IMR-90 (cell line): ENCODE results near the gene LSG1. TPM values are rescaled to one million over a fixed set of nuclear protein-coding genes. Genes with fewer than 3 reads are reported as not detected.

Experiments used
- ATAC-seq: fragments of 200-7000 bp; cut with Tn5 transposase; 2 replicates; pipeline ENCODE4 v1.9.1; 2020; ENCODE audit warnings: low read depth, mild to moderate bottlenecking, moderate library complexity
- BruUV-seq: library from RNA; stranded (reverse); fragments of 400-500 nt; replicated peaks from 2 replicates; lab custom pipeline; 2021; lab: Mats Ljungman, UMichigan
- CTCF ChIA-PET: fragments of 300-600 bp; formaldehyde crosslinking; extraction: SDS; loops from one replicate; lab custom pipeline; 2021; ENCODE audit warnings: antibody characterized with exemption; lab: Yijun Ruan, JAX
- POLR2A ChIA-PET: fragments of 300-600 bp; sonication (Branson Sonifier 250); formaldehyde crosslinking; loops from one replicate; lab custom pipeline; 2022; ENCODE audit warnings: antibody characterized with exemption; ENCODE audit not compliant: unreplicated experiment; lab: Charles Lee
- DNase-seq: peaks from one replicate; pipeline ENCODE4 v3.0.0; 2013
- H2AFZ ChIP-seq: replicated peaks from 2 replicates; pipeline ENCODE3; 2013; ENCODE audit warnings: low read length, mild to moderate bottlenecking; ENCODE audit not compliant: poor library complexity
- H2AK5ac ChIP-seq: 2 replicates; pipeline ENCODE4 v1.6.1; 2013; ENCODE audit warnings: low read depth, low read length, inconsistent platforms
- H2AK9ac ChIP-seq: replicated peaks from 2 replicates; pipeline ENCODE3; 2013; ENCODE audit warnings: mild to moderate bottlenecking, low read depth, low read length, moderate library complexity; ENCODE audit not compliant: poor library complexity
- H2BK120ac ChIP-seq: 2 replicates; pipeline ENCODE4 v1.6.1; 2013; ENCODE audit warnings: low read depth, low read length, inconsistent platforms
- H2BK15ac ChIP-seq: 3 replicates; pipeline ENCODE4 v1.6.1; 2013; ENCODE audit warnings: low read depth, low read length, inconsistent platforms
- H2BK20ac ChIP-seq: 2 replicates; pipeline ENCODE4 v1.6.1; 2013; ENCODE audit warnings: low read depth, mild to moderate bottlenecking, inconsistent platforms, low read length, moderate library complexity
- H2BK5ac ChIP-seq: 2 replicates; pipeline ENCODE4 v1.6.1; 2013; ENCODE audit warnings: mild to moderate bottlenecking, low read depth, low read length, inconsistent platforms; ENCODE audit not compliant: poor library complexity, severe bottlenecking
- H3K14ac ChIP-seq: replicated peaks from 2 replicates; pipeline ENCODE4 v1.6.1; 2013; ENCODE audit warnings: low read depth, low read length, inconsistent platforms
- H3K18ac ChIP-seq: 2 replicates; pipeline ENCODE4 v1.6.1; 2013; ENCODE audit warnings: low read depth, low read length, control low read depth
- H3K23ac ChIP-seq: 2 replicates; pipeline ENCODE4 v1.6.1; 2013; ENCODE audit warnings: low read depth, low read length, inconsistent platforms
- H3K27ac ChIP-seq: 2 replicates; pipeline ENCODE4 v1.5.1; 2013; ENCODE audit warnings: mild to moderate bottlenecking, control low read depth, low read length; ENCODE audit not compliant: insufficient read depth
- H3K27me3 ChIP-seq: 2 replicates; pipeline ENCODE4 v1.6.1; 2013; ENCODE audit warnings: low read length; ENCODE audit not compliant: control insufficient read depth, insufficient read depth
- H3K36me3 ChIP-seq: 2 replicates; pipeline ENCODE4 v1.6.1; 2013; ENCODE audit warnings: low read length, mixed read lengths; ENCODE audit not compliant: control insufficient read depth, insufficient read depth
- H3K4ac ChIP-seq: 2 replicates; pipeline ENCODE4 v1.6.1; 2013; ENCODE audit warnings: low read depth, low read length, inconsistent platforms
- H3K4me1 ChIP-seq: 2 replicates; pipeline ENCODE4 v1.6.1; 2013; ENCODE audit warnings: low read length, mixed read lengths; ENCODE audit not compliant: control insufficient read depth, insufficient read depth
- H3K4me2 ChIP-seq: 2 replicates; pipeline ENCODE4 v1.6.1; 2013; ENCODE audit warnings: low read depth, mild to moderate bottlenecking, control low read depth, low read length, moderate library complexity
- H3K4me3 ChIP-seq: 2 replicates; pipeline ENCODE4 v1.5.1; 2013; ENCODE audit warnings: low read depth, mild to moderate bottlenecking, control low read depth, low read length, moderate library complexity; ENCODE audit not compliant: insufficient read depth
- H3K56ac ChIP-seq: 2 replicates; pipeline ENCODE4 v1.6.1; 2013; ENCODE audit warnings: low read length, inconsistent platforms; ENCODE audit not compliant: insufficient read depth; ENCODE audit errors: extremely low read depth
- H3K79me1 ChIP-seq, 2 experiments: 2 replicates each; pipeline ENCODE4 v1.6.1; 2013; ENCODE audit warnings: low read length in 2 of 2, inconsistent platforms in 1 of 2, low read depth in 1 of 2
- H3K9ac ChIP-seq: 2 replicates; pipeline ENCODE4 v1.6.1; 2013; ENCODE audit warnings: low read depth, low read length, control low read depth
- H3K9me1 ChIP-seq: 2 replicates; pipeline ENCODE4 v1.6.1; 2013; ENCODE audit warnings: low read length, inconsistent platforms; ENCODE audit not compliant: insufficient read depth
- H3K9me3 ChIP-seq: 2 replicates; pipeline ENCODE4 v1.6.1; 2013; ENCODE audit warnings: low read length; ENCODE audit not compliant: control insufficient read depth, insufficient read depth
- H4K20me1 ChIP-seq: 2 replicates; pipeline ENCODE4 v1.6.1; 2013; ENCODE audit warnings: low read length, inconsistent platforms; ENCODE audit not compliant: insufficient read depth
- H4K5ac ChIP-seq: 2 replicates; pipeline ENCODE4 v1.6.1; 2013; ENCODE audit warnings: mild to moderate bottlenecking, low read depth, low read length, control low read depth
- H4K8ac ChIP-seq, 2 experiments: 2 replicates each; pipeline ENCODE4 v1.6.1; 2013; ENCODE audit warnings: low read depth in 2 of 2, low read length in 2 of 2, control low read depth in 1 of 2, inconsistent platforms in 1 of 2
- H4K91ac ChIP-seq: 2 replicates; pipeline ENCODE4 v1.6.1; 2013; ENCODE audit warnings: low read depth, low read length, inconsistent platforms; ENCODE audit not compliant: insufficient read depth
- CTCF ChIP-seq: conservative IDR thresholded peaks from 2 replicates; pipeline ENCODE4 v1.5.1; 2012; ENCODE audit warnings: mild to moderate bottlenecking, low read depth, low read length, improper control_type of control experiment
- MAFK ChIP-seq: IDR thresholded peaks from 2 replicates; pipeline ENCODE4 v1.6.1; 2012; ENCODE audit warnings: low read depth, low read length, improper control_type of control experiment
- RFX5 ChIP-seq: IDR thresholded peaks from 2 replicates; pipeline ENCODE4 v1.8.0; 2012; ENCODE audit warnings: low read depth, mild to moderate bottlenecking, low read length, moderate library complexity
- WGBS, 2 experiments: methylation state at CpG; one replicate each; pipeline versions ENCODE4 v1.1.5 to v1.1.7; 2013; ENCODE audit warnings: missing lambda C conversion rate in 2 of 2; ENCODE audit not compliant: insufficient read length in 1 of 2; ENCODE audit errors: extremely low coverage in 2 of 2; 5-methylcytosine and 5-hydroxymethylcytosine counted together
- dilution Hi-C: fragments of 300-500 bp; cut with HindIII; formaldehyde crosslinking; loops from one replicate; pipeline ENCODE4 v1.14.3; 2018; ENCODE audit warnings: low sequenced_read_pairs; ENCODE audit not compliant: unreplicated experiment
- in situ Hi-C: fragments of 300-500 bp; cut with MboI; formaldehyde crosslinking; loops from 3 replicates; pipeline ENCODE4 v1.14.3; 2019; ENCODE audit warnings: low sequenced_read_pairs, inconsistent platforms, mixed read lengths
- intact Hi-C: fragments of 100-400 bp; cut with micrococcal nuclease; formaldehyde crosslinking; loops from 2 replicates; pipeline ENCODE4 v1.10.0; 2022
- polyA plus RNA-seq, 3 experiments: library from polyadenylated mRNA; depleted of rRNA; stranded (reverse); fragments of >200 nt; gene quantifications; 2 replicates each; pipeline ENCODE4 v1.2.3, GENCODE V29; 2012; ENCODE audit warnings: low replicate concordance in 1 of 3
- total RNA-seq: library from RNA; depleted of rRNA; stranded (reverse); fragments of >200 nt; gene quantifications from 2 replicates; pipeline ENCODE4 v1.2.3, GENCODE V29; 2012
- TF ChIP-seq, protein P1 (sequence below): fragments of 150-350 bp; IDR thresholded peaks from 2 replicates; pipeline ENCODE4 v1.6.1; 2016; ENCODE audit warnings: low read depth, mild to moderate bottlenecking, low read length, moderate library complexity, borderline replicate concordance

The LSG1 gene
- total and polyA plus RNA-seq, 2 of the 4 experiments (the other 2 are of a cell fraction) = 26.8 to 45.2 TPM

- TF ChIP-seq CTCF = no peak
- no peak for TF ChIP-seq RFX5
These were observed 34.2 kb downstream of the LSG1 start (continued) for GRCh38 chr3:194637541-194638400.

GRCh38 chr3:194637066-194637465, 34.9 kb downstream of the LSG1 start:
- TF ChIP-seq CTCF (no peak), MAFK (no peak), RFX5 (no peak)
- TF ChIP-seq, protein P1, sequence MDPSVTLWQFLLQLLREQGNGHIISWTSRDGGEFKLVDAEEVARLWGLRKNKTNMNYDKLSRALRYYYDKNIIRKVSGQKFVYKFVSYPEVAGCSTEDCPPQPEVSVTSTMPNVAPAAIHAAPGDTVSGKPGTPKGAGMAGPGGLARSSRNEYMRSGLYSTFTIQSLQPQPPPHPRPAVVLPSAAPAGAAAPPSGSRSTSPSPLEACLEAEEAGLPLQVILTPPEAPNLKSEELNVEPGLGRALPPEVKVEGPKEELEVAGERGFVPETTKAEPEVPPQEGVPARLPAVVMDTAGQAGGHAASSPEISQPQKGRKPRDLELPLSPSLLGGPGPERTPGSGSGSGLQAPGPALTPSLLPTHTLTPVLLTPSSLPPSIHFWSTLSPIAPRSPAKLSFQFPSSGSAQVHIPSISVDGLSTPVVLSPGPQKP = no peak
- WGBS, 2 experiments = no CpG with 5 or more reads among the region's 3 CpGs
- no peak overlapping the region for H3K27ac ChIP-seq

More at GRCh38 chr3:194637066-194637465, 34.9 kb downstream of the LSG1 start:
- Histone ChIP-seq H2BK20ac (no peak overlapping the region), H3K56ac (no peak overlapping the region), H4K8ac (no peak overlapping the region), H2AK5ac (no peak overlapping the region), H2BK120ac (no peak overlapping the region; the same call in 1 of the 2 replicates), H4K20me1 (peaks cover 3% of the 10 kb centered on the region; the same call in 1 of the 2 replicates), H2AFZ (no peak overlapping the region), H3K4ac (no peak overlapping the region), H3K23ac (no peak overlapping the region), H3K4me1 (peaks cover 10% of the 10 kb centered on the region), H3K9ac (no peak overlapping the region), H2AK9ac (peak overlapping the region; percentile 48), H4K91ac (no peak overlapping the region), H4K5ac (no peak overlapping the region), H2BK5ac (no peak overlapping the region), H3K9me1 (peaks cover 22% of the 10 kb centered on the region), H3K18ac (no peak overlapping the region), H2BK15ac (no peak overlapping the region), H3K4me3 (no peak overlapping the region), H3K9me3 (no peaks in the 10 kb centered on the region), H3K4me2 (no peak overlapping the region), H3K36me3 (peaks cover 12% of the 10 kb centered on the region), H3K27me3 (no peaks in the 10 kb centered on the region), H3K14ac (no peak overlapping the region), H3K79me1 (peaks cover 12 to 30% of the 10 kb centered on the region in 2 experiments)
- DNase-seq (no peak), ATAC-seq (no peak)
- dilution Hi-C loops (no loop called here), in situ Hi-C loops (no loop called here), intact Hi-C loops (no loop called here)
- CTCF ChIA-PET = no interaction called here
- BruUV-seq = no TSS peak
- POLR2A ChIA-PET = interaction anchor here (0.5 kb wide), 1 partner anchor 34 kb away, joined by 5 read pairs; no protein-coding TSS in a partner anchor
